ENCODE results near the gene SCFD2. TPM values are rescaled to one million over a fixed set of nuclear protein-coding genes. Genes with fewer than 3 reads are reported as not detected.

The SCFD2 gene
- total RNA-seq, 1 donor from 2014 or later: 18.6 TPM

DNA sequence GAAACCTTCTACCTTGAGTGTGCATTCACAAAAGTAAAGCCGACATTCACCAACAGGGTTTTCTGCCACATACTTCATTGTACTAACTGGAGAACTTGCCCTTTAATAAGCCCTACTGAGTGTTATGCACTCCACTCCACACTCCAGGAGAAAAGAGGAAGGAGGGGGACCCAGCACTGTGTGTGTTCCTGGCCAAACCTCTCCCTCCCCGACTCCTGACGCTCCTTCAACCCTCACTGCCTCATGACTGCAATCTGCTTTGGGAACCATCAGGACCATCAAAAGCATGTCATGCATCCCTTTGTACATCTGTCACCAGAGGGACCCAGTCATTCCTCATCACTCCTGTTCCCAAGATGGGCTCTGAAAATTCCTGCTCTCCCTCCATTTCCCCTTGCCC lies 360.1 kb downstream of the SCFD2 start:
- H3K36me3 Mint-ChIP-seq (ENCODE audit: low read depth): no peaks in the 10 kb centered on the region
- H3K4me1 Mint-ChIP-seq: peaks cover 4% of the 10 kb centered on the region
- peaks cover 7% of the 10 kb centered on the region for H3K27me3 Mint-ChIP-seq (ENCODE audit: low read depth)
- no peak overlapping the region for H3K4me3 Mint-ChIP-seq
- no peaks in the 10 kb centered on the region for H3K9me3 Mint-ChIP-seq
- H3K27ac Mint-ChIP-seq (ENCODE audit: unreplicated experiment): no peak overlapping the region
- no peak for DNase-seq (ENCODE audit: low read depth, low spot score)
- TF ChIP-seq, protein P1, sequence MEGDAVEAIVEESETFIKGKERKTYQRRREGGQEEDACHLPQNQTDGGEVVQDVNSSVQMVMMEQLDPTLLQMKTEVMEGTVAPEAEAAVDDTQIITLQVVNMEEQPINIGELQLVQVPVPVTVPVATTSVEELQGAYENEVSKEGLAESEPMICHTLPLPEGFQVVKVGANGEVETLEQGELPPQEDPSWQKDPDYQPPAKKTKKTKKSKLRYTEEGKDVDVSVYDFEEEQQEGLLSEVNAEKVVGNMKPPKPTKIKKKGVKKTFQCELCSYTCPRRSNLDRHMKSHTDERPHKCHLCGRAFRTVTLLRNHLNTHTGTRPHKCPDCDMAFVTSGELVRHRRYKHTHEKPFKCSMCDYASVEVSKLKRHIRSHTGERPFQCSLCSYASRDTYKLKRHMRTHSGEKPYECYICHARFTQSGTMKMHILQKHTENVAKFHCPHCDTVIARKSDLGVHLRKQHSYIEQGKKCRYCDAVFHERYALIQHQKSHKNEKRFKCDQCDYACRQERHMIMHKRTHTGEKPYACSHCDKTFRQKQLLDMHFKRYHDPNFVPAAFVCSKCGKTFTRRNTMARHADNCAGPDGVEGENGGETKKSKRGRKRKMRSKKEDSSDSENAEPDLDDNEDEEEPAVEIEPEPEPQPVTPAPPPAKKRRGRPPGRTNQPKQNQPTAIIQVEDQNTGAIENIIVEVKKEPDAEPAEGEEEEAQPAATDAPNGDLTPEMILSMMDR (conservative IDR thresholded peaks at IDR 0.05): no peak

DNA sequence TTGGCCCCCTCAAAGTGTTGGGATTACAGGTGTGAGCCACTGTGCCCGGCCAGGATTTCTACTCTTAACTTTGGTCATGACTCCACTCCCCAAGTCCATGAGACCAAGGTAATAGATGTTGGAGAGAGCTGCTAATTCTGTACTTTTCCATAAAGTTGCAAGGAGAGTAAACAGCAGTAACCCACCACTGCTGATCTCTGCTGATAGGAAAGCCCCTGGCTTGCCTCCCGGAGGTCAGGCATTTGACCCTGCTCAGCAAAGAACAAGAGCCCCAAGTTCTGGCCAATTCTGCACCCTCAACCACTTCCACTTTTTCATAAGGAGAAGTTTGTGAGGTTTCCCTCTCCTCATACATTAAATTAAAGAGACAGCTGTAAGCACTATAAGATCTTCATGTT lies 360.7 kb downstream of the SCFD2 start:
- H3K9me3 Mint-ChIP-seq: no peaks in the 10 kb centered on the region
- peaks cover 6% of the 10 kb centered on the region for H3K27me3 Mint-ChIP-seq (ENCODE audit: low read depth)
- no peak for DNase-seq (ENCODE audit: low read depth, low spot score)
- TF ChIP-seq, protein P1 (conservative IDR thresholded peaks at IDR 0.05): no peak
- peaks cover 4% of the 10 kb centered on the region for H3K4me1 Mint-ChIP-seq
- no peaks in the 10 kb centered on the region for H3K36me3 Mint-ChIP-seq (ENCODE audit: low read depth)
- H3K4me3 Mint-ChIP-seq: no peak overlapping the region
- H3K27ac Mint-ChIP-seq (ENCODE audit: unreplicated experiment): no peak overlapping the region

DNA sequence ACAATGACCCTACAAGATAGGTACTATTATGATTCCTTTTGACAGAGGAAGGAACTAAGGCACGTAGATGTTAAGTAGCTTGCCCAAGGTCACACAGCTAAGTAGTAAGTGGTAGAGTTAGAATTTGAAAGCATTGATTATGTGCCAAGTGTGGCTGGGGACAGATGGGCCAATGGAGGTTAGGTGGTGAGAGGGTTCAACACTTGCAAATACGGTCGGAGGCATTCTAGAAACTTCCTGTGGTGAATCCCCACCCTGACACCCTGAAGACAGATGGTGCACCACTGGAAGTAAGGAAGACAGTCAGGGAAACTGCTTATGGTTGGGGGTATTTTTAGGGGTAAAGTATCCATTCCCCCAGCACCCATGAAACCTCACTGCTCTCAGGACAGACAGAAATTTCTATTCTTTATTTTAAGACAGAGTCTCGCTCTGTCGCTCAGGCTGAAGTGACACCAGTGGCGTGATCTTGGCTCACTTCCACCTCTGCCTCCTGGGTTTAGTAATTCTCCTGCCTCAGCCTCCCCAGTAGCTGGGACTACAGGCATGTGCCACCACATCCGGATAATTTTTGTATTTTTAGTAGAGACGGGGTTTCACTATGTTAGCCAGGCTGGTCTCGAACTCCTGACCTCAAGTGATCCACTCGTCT lies 361.2 kb downstream of the SCFD2 start:
- peaks cover 2% of the 10 kb centered on the region for H3K27me3 Mint-ChIP-seq (ENCODE audit: low read depth)
- TF ChIP-seq, protein P1 (conservative IDR thresholded peaks at IDR 0.05): no peak
- H3K4me3 Mint-ChIP-seq: no peak overlapping the region
- H3K27ac Mint-ChIP-seq (ENCODE audit: unreplicated experiment): no peak overlapping the region
- DNase-seq (ENCODE audit: low read depth, low spot score): no peak
- H3K4me1 Mint-ChIP-seq: peaks cover 4% of the 10 kb centered on the region
- no peaks in the 10 kb centered on the region for H3K36me3 Mint-ChIP-seq (ENCODE audit: low read depth)
- no peaks in the 10 kb centered on the region for H3K9me3 Mint-ChIP-seq

DNA sequence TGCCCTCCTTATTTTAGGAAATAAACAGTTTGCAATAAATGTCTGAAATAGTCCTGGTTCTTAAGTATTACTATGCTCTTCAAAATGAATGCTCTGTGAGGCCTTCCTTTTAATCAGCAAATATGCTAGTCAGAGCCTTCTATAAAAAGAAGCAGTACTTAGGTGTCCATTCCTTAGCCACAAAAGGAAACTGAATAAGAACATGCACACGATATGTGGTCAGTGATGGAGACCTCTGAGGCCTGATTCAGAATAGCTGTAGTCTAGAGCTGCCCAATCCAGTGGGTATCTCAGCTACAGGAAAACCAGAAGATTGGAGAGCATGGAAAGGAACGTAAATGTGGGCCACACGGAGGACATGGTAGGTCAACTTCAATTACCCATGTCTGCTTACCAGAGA lies 361.9 kb downstream of the SCFD2 start:
- Mint-ChIP-seq H3K9me3 (no peaks in the 10 kb centered on the region), H3K4me3 (no peak overlapping the region), H3K36me3 (ENCODE audit: low read depth) (no peaks in the 10 kb centered on the region), H3K4me1 (peaks cover 4% of the 10 kb centered on the region), H3K27ac (ENCODE audit: unreplicated experiment) (no peak overlapping the region), H3K27me3 (ENCODE audit: low read depth) (peaks cover 2% of the 10 kb centered on the region)
- DNase-seq (ENCODE audit: low read depth, low spot score): no peak
- TF ChIP-seq, protein P1 (conservative IDR thresholded peaks at IDR 0.05): no peak

DNA sequence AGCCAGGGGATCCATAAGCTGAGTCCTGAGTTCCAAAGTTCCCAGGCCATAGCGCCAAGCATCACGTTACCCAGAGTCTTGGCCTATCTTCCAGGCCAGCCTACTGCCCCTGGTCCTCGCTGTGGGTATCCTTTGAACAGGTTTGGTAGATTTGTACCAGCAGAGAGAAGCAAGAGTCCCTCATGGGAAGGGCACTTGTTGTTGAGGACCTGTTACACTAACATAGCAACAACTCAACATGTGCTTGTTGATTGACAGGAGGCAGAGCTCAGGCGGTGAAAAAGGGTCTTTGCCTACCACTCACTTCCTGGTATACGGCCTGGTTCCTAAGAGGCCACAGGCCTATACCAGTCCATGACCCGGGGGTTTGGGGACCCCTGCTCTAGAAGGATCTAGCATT lies 365.3 kb downstream of the SCFD2 start:
- no peaks in the 10 kb centered on the region for H3K27me3 Mint-ChIP-seq (ENCODE audit: low read depth)
- no peak overlapping the region for H3K4me3 Mint-ChIP-seq
- TF ChIP-seq, protein P1 (conservative IDR thresholded peaks at IDR 0.05): no peak
- H3K27ac Mint-ChIP-seq (ENCODE audit: unreplicated experiment): no peak overlapping the region
- H3K9me3 Mint-ChIP-seq: no peaks in the 10 kb centered on the region
- peaks cover 9% of the 10 kb centered on the region for H3K4me1 Mint-ChIP-seq
- no peak for DNase-seq (ENCODE audit: low read depth, low spot score)
- H3K36me3 Mint-ChIP-seq (ENCODE audit: low read depth): no peaks in the 10 kb centered on the region
